ENCODE measurements around the gene WRAP73.

WRAP73 gene

DNA sequence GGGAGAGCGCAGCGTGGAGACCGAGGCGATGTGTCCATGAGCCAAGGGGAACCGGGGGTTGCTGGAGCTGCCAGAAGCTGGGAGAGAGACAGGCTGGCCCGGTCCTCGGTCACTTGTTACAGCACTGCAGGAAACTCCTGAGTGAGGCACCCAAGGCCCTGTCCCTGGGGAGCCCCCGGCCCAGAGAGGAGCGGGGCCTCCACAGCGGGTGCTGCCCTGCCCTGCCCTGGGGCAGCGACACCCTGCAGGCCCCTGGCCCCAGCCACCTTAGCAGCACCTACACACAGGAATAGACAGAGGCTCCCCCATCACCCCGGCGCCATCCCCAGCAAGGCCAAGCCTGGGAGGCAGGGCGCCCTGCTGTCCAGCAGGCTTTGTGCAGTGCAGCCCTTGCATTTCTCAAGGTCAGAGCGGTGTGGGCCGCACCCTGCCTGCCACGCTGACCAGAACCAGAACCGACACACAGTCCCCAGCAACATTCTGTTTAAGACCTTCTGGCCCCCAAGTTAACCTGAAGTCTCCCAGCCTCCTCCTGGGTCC is 32.0 kb downstream of the WRAP73 start:
- FAIRE-seq (no peak), DNase-seq (ENCODE audit: insufficient read length, low spot score) (no peak)

DNA sequence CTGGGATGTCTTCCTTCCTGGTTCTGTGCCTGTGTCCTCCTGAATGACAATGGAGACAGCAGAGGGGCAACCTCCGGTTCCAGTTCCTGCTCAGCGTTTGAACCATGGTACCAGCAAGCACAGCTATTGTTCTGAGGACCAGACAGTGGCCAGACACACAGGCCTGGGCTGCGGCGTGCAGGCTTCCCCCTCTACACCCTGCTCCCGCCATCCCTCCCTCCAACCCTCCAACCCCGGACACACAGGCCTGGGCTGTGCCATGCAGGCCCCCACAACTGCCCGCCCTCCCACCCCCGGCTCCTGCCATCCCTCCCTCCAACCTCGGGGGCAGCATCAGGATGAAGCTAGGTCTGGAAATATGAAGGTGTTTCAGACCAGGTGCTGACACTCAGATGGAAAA is 33.0 kb downstream of the WRAP73 start:
- DNase-seq (ENCODE audit: insufficient read length, low spot score) (no peak), FAIRE-seq (no peak)

DNA sequence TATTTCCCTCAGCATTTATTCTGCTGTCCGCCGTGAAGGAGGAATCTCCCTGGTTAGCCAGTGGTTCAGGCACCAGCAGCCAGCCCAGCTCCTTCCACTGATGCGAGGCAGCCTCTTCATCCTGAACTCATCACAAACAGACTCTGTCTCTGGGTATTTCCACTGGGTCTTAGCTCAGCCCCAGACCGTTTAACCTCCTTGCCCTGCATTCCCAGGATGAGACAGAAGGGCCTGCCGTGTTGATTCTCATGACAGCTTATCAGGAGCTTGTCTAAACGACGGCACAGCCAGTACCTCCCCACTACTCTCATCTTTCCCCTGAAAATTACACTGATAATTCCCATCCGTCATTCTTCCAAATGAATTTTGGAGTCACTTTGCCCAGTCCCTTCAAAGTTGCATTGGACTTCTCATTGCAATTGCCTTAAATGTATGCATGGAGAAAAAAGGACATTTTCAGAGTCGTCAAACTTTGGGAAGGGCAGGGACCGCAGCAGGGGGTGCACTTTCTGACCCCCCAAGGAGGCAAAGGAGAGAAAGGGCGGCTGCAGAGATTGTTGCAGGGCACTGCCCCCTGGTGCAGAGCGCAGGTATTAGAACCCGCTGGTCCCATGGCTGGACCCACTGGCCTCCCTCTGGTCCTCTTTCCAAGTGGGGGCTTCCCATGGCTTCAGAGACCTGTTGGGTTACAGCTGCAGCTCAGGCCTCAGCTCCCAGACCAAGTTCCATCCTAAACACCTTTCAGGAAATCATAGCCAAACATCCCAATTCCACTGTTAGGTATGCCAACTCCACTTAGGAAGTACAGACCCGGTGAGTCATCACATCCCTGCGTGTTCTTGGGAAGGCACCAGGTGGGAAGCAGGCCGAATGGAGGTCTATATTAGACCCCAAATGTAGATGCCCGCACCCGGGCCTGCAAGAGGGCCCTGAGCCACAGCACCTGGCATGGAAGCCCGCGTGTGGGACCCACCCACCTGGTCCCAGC is 34.9 kb downstream of the WRAP73 start:
- FAIRE-seq (no peak), DNase-seq (ENCODE audit: insufficient read length, low spot score) (no peak)

DNA sequence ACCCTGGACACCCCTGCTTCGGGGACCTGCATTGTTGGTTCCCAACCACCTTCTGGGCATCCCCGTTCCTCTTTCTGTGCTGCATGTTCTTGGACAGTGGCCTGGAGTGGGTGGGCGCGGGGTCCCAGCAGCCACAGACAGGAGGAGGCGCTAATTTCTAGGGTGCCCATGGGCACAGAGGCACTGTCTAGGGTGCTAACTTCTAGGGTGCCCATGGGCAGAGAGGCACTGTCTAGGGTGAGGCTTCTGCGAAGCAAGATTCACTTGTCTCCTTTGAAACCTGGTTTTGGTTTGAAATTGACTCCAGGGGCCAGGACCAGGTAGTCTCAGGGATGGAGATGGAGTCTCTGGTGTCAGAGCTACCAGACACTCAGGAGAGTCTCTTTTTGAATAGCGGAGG is 37.8 kb downstream of the WRAP73 start:
- FAIRE-seq (no peak), DNase-seq (ENCODE audit: insufficient read length, low spot score) (no peak)

DNA sequence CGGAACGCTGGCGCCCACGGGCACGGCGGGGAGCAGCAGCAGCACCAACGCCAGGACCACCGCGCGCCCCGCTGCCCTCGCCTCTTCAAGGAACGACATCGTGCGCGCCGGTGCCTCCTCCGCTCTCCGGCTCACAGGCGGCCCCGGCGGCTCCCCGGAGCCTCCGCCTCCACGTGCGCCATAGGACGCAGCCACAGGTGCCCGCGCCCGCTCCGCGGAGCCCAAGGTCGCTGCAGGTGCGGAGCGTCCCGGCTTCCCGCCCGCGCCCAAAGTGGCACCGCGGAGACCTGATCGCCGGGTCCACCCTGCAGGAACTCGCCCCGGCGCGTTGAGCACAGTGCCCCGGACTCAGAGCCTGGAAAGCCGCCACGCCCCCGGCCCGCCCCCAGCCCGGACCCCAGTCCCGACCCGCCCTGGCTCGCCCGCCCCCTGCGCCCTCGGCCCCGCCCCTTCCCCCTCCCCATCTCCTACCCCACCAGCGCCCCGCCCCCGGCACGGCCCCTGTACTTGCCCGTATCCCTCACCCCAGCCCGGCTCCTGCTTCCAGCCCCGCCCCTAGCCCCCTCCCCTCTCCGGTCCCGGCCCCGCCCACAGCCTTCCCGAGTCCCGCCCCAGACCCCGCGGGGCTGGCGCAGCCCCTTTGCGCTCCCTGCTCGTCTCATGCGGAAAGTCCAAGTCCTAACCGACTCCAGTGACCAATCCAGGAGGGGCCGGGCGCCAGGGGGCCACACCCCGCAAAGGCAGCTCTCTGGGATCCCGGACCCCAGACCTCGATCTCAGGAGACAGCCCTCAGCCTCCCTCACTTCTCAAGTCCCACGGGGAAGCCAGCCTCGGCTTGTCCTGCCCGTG is 38.5 kb downstream of the WRAP73 start, which contains the start of gene MEGF6:
Gene MEGF6, minus strand, starts transcription at position 339 of the 850 bp plus-strand sequence. Its CDS starts 240 bp downstream, at position 99.
- DNase-seq (ENCODE audit: insufficient read length, low spot score) (no peak), FAIRE-seq (no peak)

DNA sequence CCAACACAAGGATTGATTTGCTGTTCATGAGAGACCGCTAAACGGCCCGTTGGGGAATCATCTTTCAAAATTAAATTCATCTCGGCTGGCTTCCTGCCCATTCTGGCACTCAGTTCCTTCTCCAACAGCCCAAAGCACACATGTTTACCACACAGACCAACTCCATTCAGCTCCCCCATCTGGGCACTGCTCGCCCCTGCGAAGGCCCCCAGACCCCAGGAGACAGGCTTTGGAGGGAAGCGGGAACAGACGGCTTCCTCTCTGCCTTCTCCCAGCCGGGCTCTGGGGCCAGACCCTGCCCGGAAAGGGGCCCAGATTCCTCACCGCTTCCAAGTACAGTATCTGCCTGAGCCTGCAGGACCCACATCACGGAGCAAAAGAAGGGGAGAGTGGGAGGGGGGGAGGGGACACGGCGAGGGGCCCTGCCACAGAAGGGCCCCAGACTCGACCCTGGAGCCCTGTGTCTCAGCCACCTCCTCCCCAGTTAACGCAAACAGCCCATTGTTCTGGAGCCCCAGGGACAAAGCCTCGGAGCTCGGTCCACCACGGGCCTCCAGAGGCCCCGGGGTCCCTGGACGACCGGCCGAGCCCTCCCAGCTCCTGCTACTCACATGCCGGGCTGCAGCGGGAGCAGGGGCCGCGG is 39.3 kb downstream of the WRAP73 start:
- no peak for DNase-seq (ENCODE audit: insufficient read length, low spot score)

DNA sequence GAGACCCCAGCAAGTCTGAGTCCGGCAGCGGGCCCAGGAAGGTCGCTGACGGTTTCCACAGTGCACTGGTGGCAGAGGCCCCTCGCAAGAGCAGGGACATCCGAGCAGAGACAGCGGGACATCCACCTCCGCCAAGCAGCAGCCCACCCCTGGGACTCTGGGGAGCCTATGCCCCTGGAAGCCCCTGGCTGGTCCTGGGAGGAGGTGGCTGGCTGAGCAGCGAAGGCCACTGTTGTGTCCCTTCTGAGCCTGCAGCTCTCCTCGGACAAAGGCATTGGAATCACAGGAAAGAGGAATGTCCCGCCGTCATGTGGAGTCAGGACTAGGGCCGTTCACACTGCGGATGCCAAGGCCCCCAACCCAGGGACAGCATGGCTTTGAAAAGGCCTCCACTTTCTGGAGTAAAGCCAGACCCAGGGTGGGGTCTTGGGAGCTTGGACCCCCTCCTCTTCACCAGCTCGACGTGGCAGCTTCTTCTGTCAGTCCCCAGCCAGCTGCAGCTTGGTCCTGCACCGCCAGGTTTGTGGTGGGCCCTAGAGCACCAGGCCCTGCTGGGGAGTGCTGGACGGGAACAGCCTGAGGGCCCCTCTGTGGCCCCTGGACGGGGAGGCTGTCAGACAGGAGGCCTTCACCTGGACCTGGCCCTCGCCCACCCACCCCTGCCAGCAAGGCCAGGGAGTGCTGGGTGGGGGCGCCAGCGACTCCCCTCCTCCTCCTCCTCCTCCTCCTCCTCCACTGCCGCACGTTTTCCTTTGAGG is 40.0 kb downstream of the WRAP73 start:
- DNase-seq (ENCODE audit: insufficient read length, low spot score) (no peak), FAIRE-seq (no peak)

More for the DNA sequence above, 39.3 kb downstream of the WRAP73 start:
- FAIRE-seq, result no peak

DNA sequence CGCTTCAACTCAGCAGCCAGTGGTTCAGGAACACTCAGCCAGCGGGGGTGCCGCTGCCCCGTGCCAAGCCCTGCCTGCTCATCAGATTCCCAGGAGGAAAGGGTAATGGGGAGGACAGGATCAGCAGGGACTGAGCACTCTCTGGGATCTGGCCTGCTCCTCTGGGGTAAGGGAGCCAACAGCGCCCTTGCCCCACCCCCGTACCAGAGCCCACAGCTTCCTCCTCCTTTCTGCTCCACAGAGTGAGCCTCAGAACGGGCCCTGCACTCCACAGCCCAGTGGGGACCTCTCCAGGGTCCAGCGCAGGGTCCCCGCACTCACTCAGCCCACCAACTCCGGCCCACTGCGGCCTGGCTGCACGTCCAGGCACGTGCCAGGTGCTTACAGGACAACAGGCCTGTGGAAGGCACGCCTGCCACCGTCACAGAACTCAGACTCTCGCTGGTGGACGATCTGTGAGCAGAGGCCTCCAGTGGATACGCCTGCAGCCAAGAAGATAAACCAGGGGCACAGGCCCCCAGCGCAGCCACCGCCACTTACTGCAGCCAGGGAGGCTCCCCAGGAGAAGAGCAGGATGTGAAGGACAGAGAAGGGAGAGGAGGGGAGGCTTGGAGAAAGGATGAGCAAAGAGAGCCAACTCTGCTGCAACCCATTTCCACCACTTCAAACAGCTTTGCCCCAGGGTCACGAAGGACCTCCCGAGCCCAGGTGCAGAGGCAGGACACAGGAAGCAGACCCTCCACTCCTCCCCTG is 40.7 kb downstream of the WRAP73 start:
- FAIRE-seq (no peak), DNase-seq (ENCODE audit: insufficient read length, low spot score) (no peak)

DNA sequence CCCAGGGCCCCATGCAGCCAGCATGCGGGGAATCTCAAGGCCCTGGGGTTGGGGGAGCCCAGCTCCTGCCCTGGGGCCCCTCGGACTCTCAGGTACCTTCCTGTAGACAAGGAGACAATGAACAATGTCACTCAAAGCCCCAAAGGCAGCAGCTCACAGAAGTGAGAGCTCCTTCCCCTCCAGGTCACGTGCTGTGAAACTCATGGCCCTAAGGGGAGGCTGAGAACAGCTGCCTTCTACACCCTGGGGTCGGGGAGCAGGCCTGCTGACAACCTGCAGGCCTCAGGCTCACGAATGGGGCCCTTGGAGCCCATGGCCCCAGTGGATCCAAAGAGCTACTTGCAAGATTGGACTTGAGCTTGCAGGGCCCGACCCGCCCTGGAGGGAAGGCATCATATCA is 41.7 kb downstream of the WRAP73 start:
- FAIRE-seq (no peak), DNase-seq (ENCODE audit: insufficient read length, low spot score) (no peak)

DNA sequence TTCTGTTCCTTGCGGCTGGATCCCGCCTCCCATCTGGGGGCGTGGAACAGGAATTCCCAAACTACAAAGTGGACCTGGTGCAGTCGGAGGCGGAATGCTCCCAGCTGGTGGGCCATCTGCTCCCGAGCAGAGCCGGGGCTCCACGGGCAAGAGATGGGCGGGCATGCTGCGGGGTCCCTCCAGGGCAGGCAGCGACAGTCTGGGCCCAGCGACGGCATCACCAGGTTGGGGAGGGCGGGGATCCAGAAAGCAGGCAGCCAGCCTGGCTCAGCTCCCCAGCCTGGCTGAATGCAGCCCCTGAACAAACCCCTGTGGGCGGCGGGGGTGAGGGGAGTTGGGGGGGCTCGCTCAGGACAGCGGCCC is 42.2 kb downstream of the WRAP73 start:
- no peak for FAIRE-seq
- no peak for DNase-seq (ENCODE audit: insufficient read length, low spot score)

DNA sequence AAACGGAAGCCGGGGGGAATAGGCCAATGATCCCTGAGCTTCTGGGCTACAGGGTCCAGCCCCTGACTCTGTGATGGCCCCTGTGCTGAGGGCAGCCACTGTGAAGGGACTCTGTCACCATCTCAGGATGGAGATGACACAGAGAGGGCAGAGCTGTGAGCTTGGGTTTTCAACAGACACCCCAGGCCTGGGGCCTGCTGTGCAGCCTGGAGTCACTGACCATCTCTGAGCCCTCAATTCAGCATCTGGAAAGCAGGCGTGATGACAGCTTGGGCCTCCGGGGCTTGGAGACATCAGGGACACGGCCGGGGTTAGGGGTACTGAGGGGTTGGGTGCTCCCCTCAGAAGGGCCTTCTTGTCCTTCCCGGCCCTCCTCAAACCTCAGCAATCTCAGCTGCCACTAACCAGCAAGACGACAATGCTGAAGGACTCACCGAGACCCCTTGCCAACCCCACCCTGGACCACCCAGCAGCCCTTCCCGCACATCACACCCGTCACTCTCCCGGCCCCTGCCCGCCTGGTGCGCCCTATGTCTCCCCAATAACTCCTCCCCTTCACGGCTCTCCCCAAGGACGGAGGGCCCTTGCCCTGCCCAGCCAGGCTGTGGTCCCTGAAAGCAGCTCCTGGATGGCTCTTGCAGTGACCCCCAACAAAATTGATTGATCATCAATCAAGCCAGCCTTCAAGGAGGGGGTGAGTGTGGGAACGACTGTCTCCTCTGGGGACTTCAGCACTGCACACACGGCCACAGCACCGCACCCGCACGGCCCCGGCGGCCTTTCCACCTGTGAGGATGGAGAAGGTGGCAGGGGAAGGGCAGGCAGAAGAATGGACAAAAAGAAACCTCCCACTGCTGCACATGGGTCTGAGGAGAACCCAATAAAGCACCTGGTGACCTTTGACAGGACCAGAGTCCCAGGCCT is 42.9 kb downstream of the WRAP73 start:
- FAIRE-seq (no peak), DNase-seq (ENCODE audit: insufficient read length, low spot score) (no peak)

DNA sequence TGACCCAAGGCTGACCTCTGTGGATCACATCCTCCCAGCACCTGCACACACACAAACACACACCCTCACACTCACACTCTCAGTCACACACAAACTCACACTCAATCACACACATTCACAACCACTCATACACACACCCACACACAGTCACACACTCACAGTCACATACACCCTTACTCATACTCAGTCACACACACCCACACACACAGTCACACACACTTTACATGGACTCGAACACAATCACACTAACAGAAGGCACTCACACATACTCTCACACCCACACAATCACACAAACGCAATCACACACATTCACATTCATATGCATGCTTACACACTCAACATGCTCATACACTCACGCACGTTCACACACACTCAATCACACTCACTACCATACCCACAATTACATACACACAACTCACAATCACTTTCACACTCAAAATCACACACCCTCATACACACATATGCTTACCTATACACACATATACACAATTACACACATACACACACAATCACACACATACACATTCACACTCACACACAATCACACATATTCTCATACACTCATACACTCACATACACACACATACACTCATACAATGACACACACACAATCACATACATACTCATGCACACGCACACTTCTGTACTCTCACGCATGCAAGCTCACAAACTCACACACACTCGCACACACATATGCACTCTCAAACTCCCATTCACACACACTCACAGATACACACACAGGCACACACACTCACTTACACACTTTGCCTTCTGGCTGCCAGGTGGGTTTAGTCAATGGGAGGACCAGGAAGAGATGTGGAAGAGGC is 44.7 kb downstream of the WRAP73 start:
- FAIRE-seq (no peak), DNase-seq (ENCODE audit: insufficient read length, low spot score) (no peak)

DNA sequence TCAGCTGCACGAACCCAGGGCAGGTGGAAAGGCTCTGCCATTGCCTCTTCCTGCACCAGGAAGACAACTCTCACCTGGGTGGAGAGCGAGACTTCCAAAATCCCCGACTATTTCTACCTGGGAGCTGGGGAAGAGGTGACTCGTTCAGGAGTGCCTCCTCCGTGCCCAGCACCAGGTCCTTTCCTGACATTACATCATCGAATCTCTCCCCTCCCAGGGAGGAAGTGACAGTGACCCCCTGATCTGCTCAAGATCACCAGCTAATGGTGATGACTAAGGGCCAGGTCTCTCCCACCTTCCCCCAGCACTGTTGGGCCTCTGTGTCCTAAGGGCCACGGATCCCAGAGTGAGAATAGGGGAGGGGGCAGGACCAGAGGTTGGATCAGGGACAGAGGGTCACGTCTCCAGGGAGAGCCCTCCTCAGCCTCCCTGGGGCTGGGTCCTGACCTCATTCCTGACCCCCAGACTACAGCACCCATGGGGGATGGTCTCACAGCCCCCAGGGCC is 45.4 kb downstream of the WRAP73 start:
- DNase-seq (ENCODE audit: insufficient read length, low spot score), result no peak
- no peak for FAIRE-seq

DNA sequence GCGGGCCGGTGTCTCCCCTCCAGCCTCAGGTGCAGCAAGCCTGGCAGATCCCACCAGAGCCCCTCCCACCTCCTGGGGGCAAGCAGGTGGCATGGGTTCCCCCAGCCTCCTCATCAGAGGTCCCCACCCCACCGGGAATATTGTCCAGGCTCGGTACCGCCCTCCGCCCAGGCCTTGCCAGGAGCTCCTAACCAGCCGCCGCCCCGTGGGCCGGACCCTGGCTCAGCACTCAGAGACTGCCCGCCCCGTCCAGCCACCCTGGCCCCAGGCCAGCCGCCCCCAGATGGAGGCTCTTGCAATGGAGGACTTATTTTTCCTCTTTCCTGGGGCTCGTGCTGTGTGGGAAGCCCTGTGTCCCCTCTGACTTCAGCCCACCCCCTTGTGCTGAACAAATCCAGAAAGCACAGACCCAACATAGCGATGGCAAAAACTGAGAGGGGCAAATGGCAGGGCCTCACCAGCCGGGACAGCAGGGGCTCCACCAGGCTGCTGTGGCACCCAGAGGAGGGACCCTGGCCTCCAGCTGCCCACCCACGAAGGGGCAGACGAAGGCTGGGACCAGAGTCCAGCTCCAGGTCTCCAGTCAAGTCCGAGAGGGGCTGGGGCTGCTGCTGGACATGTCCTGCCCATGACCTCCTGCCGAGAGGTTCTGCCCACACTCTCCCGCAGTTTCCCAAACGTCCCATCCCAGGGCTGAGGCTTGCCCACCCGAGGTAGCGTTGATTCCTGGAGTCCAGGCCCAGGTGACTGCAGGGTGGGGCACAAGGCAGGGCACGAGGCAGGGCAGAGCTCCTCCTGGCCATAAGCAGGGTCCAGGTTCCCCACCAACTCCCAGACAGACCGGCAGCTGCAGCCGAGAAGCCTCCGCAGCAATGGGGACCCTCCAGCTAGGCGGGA is 46.1 kb downstream of the WRAP73 start:
- DNase-seq (ENCODE audit: insufficient read length, low spot score) (no peak), FAIRE-seq (no peak)

DNA sequence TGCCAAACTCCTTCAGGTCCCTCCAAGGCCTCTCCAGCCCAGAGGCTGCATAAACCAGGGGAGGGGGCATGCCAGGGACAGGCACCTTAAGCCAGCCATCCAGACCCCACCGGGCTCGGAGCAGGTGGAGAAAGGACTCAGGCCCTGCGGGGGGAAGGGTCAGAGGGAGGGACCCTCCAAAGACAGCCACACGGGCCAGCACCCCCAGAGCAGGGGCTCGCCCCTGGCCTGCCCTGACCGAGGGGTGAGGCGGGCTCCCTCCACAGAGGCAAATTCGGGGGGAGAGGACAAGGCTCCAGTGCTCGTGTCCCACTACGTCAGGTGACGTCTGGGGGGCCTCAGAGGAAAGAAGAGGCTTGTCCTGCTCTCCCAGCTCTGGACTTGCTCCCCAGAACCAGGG is 46.7 kb downstream of the WRAP73 start:
- FAIRE-seq, result no peak
- DNase-seq (ENCODE audit: insufficient read length, low spot score), result no peak

DNA sequence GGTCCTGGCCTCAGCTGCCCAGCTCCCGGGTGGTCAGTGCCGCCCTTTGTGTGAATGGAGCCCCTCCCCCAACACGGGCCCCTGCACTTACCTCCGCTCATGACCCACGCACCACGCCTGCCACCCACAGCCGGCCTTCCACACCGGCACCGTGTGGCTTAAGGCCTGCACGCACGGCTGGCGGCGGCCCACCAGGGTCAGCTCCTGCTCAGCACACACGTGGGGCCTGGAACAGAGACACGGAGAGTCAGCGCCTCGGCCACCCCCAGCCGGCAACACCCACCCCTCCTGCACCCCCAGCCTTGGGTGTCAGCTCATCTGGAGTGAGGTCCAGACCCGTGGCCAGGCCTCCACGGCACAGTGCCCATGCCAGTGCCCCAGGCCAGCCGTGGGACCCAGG is 47.5 kb downstream of the WRAP73 start:
- no peak for FAIRE-seq
- no peak for DNase-seq (ENCODE audit: insufficient read length, low spot score)
